GM19452 (cell line): ENCODE measurements around the gene SHC2.
"Not testable (repeated sequence)": the region's sequence is repeated elsewhere in the genome, so short reads cannot be mapped to it uniquely, and the experiment has no call there.

ENCODE experiments used
- ATAC-seq: cut with Tn5 transposase; IDR thresholded peaks from one replicate; pipeline ENCODE4 v1.9.1; 2021; ENCODE audit not compliant: unreplicated experiment

Gene SHC2

DNA sequence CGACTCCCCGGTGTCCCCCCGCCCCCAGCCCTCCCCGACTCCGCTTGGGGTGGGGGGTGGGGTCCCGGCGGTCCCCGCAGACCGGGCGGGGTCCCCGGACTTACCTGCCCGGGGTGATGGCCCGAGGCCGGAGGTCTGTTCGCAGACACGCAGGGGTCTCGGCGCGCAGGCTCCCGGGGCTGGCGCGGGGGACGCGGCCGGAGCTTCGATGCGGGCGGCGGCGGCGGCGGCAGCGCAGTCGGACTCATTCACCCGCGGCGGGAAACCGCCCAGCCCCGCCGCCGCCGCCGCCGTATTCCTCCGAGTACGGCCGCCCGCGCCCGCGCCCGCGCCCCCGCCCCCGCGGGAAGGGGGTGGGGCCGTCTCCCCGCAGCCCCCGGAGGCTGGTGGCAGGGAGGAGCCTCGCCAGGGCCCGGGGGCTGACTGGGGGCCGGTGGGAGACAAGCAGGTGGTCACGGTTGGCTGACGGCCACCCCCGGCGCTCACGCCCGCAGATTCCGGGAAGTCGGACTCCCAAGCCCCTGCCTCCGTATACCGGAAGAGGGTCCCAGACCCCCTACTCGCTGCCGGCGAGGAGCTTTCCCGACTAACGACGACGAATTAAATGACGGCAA, 51.8 kb downstream of the SHC2 start, which contains the start of gene C2CD4C:
TSS of gene C2CD4C (minus strand) at position 246 of the 614 bp plus-strand sequence. CDS start 786 bp downstream, outside the sequence.
- no peak for ATAC-seq

DNA sequence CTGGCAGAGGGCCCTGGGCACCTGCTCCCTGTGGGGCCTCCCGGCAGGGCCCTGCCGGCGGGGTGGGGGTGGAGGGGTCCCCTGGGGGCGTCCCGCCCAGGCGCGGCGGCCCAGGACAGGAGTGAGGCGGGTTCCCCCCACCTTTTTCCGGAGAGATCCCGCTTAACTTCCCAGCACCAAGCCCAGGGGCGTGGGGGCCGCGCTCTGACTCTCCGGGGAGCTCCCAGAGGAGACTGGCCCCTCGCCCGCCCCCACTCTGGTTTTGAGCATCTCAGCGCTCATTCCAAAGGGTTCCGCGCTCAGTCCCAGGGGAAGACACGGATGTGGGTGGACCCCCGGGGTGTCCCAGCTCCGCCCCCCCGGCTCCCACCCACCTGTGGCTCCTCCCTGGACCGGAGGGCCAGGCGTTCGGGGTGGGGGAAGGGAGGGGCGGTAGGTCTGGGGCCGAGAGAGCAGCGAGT, 52.4 kb downstream of the SHC2 start:
- no peak for ATAC-seq

DNA sequence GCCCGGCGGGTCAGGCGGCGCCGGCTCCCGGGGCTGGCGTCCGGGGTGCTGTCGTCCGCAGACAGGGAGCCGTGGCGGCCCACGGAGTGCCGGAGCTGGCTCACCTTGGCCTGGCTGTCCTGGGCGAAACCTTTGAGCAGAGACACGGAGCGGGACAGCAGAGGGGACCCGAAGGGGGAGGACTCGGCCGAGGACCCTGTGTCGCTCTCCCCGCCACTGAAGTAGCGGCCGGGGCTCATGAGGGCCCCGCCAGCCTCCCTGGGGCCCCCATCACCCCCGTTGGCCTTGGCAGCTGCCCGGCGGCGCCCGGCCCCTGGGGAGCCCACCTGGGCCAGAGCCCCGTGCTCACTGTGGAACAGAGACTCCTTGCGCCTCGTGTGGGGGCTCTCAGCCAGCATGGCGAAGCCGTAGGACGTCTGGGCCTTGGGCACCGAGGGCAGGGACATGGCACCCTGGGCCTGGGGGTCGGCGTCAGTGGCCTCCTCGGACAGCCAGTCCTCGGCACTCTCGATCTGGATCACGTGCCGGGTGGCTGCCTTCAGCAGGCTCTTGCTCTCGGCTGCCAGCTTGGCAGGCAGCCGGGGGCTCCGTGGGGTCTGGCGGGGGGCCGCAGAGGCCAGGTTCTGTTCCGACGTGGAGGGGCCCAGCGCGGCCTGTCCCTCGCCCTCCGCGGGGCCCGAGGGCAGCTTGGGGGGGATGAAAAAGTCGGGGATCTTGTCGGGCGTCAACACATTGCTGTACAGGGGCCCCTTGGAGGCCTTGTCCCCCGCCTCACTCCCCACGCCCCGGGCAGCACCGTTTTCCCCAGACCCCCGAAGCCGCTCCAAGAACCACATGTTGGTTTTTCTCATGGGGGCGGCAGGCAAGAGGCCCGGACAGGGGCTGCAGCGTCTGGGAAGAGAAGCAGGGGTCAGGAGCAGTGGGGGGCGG, 53.1 kb downstream of the SHC2 start:
- no peak for ATAC-seq

- ATAC-seq = no peak
Observed at GRCh38 chr19:406971-407510, 53.8 kb downstream of the SHC2 start.

- ATAC-seq = no peak
Observed at GRCh38 chr19:406135-406781, 54.6 kb downstream of the SHC2 start.

- no peak for ATAC-seq
Observed at GRCh38 chr19:405121-405965, 55.5 kb downstream of the SHC2 start.

DNA sequence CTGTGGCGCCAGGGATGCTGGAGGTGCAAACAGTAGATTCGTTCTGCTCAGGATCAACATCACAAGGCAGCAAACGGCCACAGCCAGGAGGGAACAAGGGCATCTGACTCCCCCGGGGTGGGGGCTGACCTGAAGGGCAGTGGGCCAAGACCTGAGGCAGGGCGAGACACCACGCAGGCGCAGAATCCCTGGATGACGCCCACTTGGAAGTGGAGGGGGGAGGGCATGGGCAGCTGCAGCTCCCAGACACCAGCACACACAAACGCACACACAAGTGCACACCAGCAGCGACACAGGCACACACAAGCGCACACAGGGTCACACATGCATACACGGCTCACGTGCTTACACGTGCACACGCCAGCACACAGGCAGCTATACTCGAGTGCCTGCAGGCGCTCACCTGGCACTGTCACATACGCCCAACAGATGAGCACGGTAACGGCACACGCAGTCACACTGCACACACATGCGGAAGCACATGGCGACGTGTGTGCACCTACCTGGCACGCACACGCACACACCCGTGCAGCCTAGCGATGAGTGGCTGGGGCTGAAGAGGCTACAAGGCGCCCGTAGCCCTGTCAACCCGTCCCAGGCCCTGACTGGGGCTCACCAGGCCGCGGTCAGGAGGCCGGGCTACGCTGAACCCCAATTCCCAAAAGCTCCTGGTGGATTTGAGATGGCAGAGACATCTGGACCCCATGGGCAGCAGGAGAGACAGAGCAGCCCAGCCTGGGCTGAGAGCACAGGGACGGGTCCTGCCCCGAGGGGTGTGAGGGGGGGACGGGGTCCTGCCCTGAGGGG, 57.4 kb downstream of the SHC2 start:
- ATAC-seq = no peak

DNA sequence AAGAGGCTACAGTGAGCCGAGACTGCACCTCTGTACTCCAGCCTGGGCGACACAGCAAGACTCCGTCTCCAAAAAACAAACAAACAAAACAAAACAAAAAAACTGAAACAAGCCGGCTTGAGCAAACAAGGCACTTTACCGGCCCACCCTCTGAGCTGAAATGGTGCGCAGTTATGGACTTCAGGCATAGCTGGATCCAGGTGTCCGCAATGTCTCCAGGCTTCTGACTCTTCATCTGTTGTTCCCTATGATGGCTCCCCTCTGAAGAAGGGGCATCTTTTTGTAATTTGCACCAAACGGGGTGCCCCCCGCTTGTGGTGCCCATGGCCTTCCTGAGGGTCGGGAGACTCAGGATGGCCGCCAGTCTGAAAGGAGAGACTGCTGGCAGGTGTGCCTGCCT, 58.0 kb downstream of the SHC2 start:
- no peak for ATAC-seq

GRCh38 chr19:401866-402511, 58.8 kb downstream of the SHC2 start:
- no peak for ATAC-seq

DNA sequence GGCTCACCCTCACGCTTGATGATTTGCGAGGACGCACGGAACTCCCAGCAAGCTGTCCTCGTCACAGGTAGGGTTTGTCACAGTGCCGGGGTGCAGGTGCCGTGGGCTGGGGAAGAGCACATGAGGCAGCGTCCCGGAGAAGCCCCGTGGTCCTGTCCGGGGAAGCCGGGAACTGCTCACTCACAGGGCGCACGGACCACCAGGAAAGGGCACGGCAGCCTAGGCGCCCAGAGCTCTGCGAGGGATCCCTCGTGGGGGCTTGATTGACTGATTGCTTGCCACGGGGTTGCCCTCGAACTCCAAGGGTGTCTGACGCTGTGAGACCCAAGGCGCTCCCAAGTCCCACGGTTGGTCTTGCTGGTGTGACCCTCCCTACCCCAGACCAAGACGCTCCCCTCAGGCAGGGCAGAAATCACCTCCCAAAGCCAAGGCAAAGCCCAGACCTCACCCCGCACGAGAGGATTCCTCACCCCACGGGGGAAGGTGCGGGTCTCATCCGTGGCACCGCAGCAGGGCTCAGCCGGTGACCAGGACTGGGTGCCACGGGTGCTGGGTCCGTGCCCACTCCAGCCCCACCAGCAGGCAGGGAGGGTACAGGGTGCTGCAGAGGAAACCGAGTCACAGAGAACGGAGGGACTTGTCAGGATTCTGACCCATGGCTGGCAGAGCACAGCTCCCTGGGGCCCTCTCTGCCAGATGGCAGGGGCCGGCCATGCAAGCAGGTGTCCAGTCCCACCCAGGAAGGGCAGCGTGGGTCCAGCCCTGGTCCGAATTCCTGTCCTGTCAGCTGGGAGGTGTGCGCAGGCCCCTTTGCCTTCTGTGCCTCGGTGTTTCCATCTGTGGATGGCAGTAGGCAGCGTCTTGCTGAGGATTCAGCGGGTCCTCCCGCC, 59.6 kb downstream of the SHC2 start:
- no peak for ATAC-seq

DNA sequence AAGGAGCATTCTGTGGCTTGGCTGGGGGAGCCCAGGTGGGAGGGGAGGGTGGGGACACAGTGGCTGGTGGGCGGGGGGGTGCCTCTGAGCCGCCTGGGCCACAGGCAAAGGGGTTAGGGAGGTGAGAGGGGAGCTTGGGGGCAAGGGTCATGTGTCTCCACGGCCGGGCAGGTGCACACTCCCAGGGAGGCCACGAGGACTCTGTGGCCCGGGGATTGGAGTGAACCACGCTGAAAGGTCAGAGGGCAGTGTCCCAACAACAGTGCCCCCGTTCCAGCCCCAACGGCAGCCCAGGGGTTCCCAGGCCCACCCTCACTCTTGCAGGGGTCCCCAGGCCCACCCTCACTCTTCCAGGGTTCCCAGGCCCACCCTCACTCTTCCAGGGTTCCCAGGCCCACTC, 61.5 kb downstream of the SHC2 start:
- ATAC-seq = no peak

GRCh38 chr19:398719-399118, 62.1 kb downstream of the SHC2 start:
- no peak for ATAC-seq

DNA sequence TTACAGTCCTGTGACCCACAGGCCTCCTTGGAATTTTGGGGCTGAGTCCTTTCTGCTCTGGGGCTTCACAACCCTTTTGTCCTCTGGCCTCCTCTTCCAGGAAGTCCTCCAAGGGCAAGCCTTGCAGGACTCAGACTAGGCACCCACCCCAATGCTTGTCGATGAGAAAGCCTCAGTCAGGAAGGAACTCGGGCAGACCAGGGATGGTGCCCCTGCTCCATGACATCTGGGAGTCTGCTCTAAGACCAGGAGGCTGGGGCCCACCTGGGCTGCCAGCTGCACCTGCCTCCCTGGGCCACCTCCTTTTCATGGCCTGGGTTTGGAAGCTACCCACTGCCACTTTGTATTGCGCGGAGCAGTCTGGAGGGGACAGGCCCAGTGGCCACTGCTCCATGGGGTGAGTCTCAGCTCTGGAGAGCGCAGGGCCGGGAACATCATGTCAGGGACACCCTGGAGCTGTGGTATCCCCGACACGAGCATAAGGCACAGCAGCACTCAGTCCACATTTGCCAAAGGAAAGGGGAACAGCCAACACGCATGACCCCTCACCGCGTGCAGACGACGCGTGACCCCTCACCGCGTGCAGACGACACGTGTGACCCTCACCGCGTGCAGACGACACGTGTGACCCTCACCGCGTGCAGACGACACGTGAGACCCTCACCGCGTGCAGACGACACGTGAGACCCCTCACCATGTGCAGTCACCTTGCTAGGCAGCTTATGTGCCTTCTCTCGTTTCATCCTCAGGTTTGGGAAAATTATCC, 62.7 kb downstream of the SHC2 start:
- ATAC-seq = no peak

DNA sequence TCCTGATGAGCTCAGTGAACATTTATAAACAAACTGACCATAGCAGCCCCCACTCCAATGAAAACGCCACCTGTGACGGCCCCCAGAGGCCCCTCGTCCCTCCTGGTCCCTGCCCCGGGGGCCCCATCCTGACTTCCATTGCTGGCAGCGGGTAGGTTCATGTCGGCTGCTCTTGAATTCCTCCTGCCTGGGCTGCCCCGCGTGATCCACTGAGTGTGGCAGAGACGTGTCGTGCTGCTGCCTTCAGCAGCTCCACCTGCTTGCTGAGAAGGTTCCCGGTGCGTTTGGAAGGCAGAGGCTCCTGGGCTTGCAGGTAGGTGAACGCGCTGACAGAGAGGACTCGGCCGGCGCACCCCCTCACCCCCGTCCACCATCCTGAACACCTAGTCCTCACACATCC, 63.5 kb downstream of the SHC2 start:
- no peak for ATAC-seq

DNA sequence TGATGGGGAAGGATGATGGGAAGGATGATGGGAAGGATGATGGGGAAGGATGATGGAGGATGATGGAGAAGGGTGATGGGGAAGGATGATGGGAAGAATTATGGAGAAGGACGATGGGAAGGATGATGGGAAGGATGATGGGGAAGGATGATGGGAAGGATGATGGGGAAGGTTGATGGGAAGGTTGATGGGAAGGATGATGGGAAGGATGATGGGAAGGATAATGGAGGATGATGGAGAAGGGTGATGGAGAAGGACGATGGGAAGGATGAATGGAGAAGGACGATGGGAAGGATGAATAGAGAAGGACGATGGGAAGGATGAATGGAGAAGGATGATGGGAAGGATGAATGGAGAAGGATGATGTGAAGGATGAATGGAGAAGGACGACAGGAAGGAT, 65.4 kb downstream of the SHC2 start:
- ATAC-seq = no peak

- ATAC-seq = not testable (repeated sequence)
Observed at GRCh38 chr19:394857-395256, 66.0 kb downstream of the SHC2 start.

DNA sequence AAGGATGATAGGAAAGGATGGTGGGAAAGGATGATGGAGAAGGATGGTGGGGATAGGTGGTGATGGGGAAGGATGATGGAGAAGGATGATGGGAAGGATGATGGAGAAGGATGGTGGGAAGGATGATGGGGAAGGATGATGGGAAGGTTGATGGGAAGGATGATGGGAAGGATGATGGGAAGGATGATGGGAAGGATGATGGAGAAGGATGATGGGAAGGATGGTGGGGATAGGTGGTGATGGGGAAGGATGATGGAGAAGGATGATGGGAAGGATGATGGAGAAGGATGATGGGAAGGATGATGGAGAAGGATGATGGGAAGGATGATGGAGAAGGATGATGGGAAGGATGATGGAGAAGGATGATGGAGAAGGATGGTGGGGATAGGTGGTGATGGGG, 67.3 kb downstream of the SHC2 start:
- ATAC-seq = not testable (repeated sequence)
